A375 (cell line): ENCODE measurements around the gene HSP90AB1. TPM values are rescaled to one million over a fixed set of nuclear protein-coding genes. Genes with fewer than 3 reads are reported as not detected.

Experiments
- small RNA-seq: library from RNA; depleted of rRNA; stranded (forward); fragments of <200 nt; gene quantifications from one replicate; pipeline ENCODE3, GENCODE V24; 2014
- total RNA-seq: library from RNA; depleted of rRNA; stranded (reverse); fragments of >200 nt; shearing (Covaris generic); gene quantifications from 2 replicates; pipeline ENCODE4 v1.2.3, GENCODE V29; 2014; rRNA removed

The HSP90AB1 gene
- 919 and 953 TPM in 2 replicates for total RNA-seq

GRCh38 chr6:44246663-44247337 lies at the start of gene HSP90AB1:
TSS of gene HSP90AB1 (plus strand) at chr6:44247101. CDS start at chr6:44248630, 1,529 bp downstream.

GRCh38 chr6:44216677-44217331 lies 30.1 kb upstream of the HSP90AB1 start, which contains the start of gene MYMX:
TSS of gene MYMX (plus strand) at chr6:44216926. CDS start at chr6:44217472, 546 bp downstream.

GRCh38 chr6:44223319-44224028 lies 23.4 kb upstream of the HSP90AB1 start, which contains the start of gene SLC29A1:
TSS of gene SLC29A1 (plus strand) at chr6:44223595. CDS start at chr6:44227314, 3,719 bp downstream.

GRCh38 chr6:44257025-44257752 lies 10.3 kb downstream of the HSP90AB1 start, which contains the start of gene SLC35B2:
TSS of gene SLC35B2 (minus strand) at chr6:44257528. CDS start at chr6:44257410, 118 bp downstream.

GRCh38 chr6:44265007-44265721 lies 18.3 kb downstream of the HSP90AB1 start, which contains the start of gene NFKBIE:
TSS of gene NFKBIE (minus strand) at chr6:44265551. CDS start at chr6:44265346, 205 bp downstream.

GRCh38 chr6:44269921-44270525 lies 23.1 kb downstream of the HSP90AB1 start, which contains the start of gene TMEM151B:
TSS of gene TMEM151B (plus strand) at chr6:44270450. CDS start at chr6:44270743, 293 bp downstream.

Small RNAs within 50 kb of the gene (small RNA-seq; reads per million reads assigned to genes)
- not detected for gene RN7SL811P

Other genes starting within 250 kb of the HSP90AB1 start
- 64.7 and 73.3 TPM in 2 replicates for gene MRPL14, start 119.6 kb upstream of the HSP90AB1 start, total RNA-seq
- gene TMEM63B, start 119.5 kb upstream of the HSP90AB1 start, total RNA-seq, result 13.9 and 15.7 TPM in 2 replicates
- gene CAPN11, start 88.3 kb upstream of the HSP90AB1 start, total RNA-seq, result 0.34 TPM in 1 of 2 replicates, not detected in the other
- gene MYMX, start 30.2 kb upstream of the HSP90AB1 start, total RNA-seq, result not detected in 2 replicates
- 16.3 and 21.6 TPM in 2 replicates for gene SLC29A1, start 23.5 kb upstream of the HSP90AB1 start, total RNA-seq
- 76.1 and 78.0 TPM in 2 replicates for gene SLC35B2, start 10.4 kb downstream of the HSP90AB1 start, total RNA-seq
- 8.4 and 10.1 TPM in 2 replicates for gene NFKBIE, start 18.4 kb downstream of the HSP90AB1 start, total RNA-seq
- gene TMEM151B, start 23.3 kb downstream of the HSP90AB1 start, total RNA-seq, result 0.03 TPM in 1 of 2 replicates, not detected in the other
- 21.3 and 21.6 TPM in 2 replicates for gene AARS2, start 66.2 kb downstream of the HSP90AB1 start, total RNA-seq
- not detected in 2 replicates for gene SPATS1, start 95.5 kb downstream of the HSP90AB1 start, total RNA-seq
- 17.7 and 21.6 TPM in 2 replicates for gene CDC5L, start 140.6 kb downstream of the HSP90AB1 start, total RNA-seq